Suppressor macrophage treated with lipopolysaccharide for 4 hours (primary cell): ENCODE measurements around the gene ANKRD53.
A peak's percentile ranks its signal among the peaks of the same experiment; 100 is the strongest.

Experiments
- DNase-seq: peaks from one replicate; pipeline ENCODE4 v3.0.0-alpha.2; 2020

ANKRD53 gene

DNA sequence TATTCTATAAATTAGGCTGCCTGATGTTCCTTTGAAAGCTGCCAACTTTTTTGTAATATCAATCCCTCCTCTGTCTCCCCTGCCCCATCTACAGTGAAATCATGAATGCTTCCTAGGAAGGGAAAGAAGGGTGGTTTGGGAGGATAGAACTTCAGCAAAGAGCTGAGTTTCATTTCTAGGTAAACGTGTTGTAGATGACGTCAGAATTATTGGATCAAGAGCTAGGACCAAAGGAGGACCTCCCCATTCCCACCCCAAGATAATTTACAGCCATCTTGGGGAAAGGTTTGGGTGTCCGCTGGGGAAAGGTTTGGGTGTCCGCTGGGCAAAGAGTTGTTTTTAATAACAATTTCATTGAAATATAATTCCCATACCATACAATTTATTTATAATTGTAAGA, 11.2 kb upstream of the ANKRD53 start:
- DNase-seq = no peak

DNA sequence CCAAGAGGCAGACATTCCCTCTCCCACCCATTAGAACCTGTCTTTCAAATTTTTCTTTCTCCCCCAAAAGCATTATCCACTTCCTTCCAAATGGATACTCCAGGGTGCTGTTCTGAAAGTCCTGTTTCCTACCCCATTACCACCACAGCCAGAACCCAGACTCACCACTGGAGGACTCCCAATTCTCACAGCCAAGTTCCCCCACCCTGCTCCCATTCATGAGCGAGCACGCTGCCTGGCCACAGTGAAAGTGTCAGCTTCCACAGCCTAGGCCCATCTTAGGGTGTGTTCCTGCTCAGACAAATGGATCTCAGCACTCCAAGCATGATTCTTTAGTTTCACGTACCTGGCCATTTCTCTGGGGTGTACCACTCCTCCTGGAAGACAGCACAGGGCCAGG, 3.8 kb upstream of the ANKRD53 start:
- no peak for DNase-seq

DNA sequence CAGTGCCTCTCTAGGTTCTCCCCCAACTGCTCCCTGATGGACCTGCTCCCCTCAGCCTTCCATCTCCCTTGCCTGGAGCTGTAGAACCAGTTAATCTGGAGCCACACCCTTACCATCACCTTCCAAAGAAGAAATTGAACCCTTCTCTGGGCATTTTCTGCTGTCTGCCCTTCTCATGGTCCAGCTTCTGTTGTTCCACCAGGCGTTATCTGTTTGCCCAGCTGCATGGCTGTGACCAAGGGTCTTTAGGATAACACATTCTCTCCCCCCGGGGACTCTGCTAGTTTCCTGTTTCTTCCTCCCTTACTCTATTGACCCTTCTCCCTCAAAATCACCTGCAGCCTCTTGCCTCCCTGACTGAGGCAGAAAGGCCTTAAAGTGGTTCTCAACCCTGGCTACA, 3.2 kb upstream of the ANKRD53 start:
- no peak for DNase-seq

GRCh38 chr2:70977605-70978205, 725 bp upstream of the ANKRD53 start:
- DNase-seq = peak; percentile 69

- no peak for DNase-seq
Measured at GRCh38 chr2:70979180-70979488, 704 bp downstream of the ANKRD53 start.

DNA sequence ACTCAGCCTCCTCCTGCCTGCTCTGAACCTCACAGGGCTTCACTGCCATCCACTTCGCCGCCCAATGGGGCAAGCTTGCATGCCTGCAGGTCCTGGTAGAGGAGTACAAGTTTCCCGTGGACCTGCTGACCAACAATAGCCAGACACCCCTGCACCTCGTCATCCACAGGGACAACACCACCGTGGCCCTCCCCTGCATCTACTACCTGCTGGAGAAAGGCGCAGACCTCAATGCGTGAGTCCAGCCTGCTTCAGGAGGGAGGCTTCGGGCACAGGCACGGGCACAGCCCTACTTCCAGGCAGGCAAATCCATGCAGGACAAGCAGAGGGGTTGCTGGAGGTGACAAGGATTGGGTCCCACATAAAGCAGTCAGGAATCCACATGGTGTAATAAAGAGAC, 1.2 kb downstream of the ANKRD53 start:
- DNase-seq = no peak

- no peak for DNase-seq
Measured at GRCh38 chr2:70981421-70981820, 3.0 kb downstream of the ANKRD53 start.

- DNase-seq = no peak
Measured at GRCh38 chr2:70981866-70982810, 3.7 kb downstream of the ANKRD53 start.

- DNase-seq = no peak
Measured at GRCh38 chr2:70982971-70983370, 4.5 kb downstream of the ANKRD53 start.

- no peak for DNase-seq
Measured at GRCh38 chr2:70983506-70984227, 5.2 kb downstream of the ANKRD53 start.

- DNase-seq = no peak
Measured at GRCh38 chr2:70984228-70984575, 5.8 kb downstream of the ANKRD53 start.

GRCh38 chr2:70984576-70985282, 6.3 kb downstream of the ANKRD53 start:
- peak; percentile 76 for DNase-seq

DNA sequence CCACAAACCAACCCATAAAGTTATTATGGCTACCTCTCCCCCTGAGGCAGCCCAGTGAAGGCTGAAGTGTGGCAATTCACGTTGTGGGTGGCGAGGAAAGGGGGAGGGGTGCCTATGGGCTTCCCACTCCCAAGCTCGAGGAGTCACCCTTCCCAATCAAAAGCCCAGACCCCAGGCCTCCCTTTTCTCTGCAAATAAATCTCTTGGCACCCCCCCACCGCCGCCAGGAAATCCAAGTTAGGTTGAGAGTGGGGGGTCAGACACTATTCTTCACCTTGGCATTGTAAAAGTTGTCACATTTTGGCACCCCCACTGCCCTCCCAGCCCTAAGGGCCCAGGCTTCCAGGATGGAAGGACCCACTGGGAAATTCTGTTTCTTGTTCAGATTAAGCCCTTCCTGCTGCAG, 6.9 kb downstream of the ANKRD53 start:
- DNase-seq = no peak

- DNase-seq = no peak
Measured at GRCh38 chr2:70985956-70986355, 7.5 kb downstream of the ANKRD53 start.

DNA sequence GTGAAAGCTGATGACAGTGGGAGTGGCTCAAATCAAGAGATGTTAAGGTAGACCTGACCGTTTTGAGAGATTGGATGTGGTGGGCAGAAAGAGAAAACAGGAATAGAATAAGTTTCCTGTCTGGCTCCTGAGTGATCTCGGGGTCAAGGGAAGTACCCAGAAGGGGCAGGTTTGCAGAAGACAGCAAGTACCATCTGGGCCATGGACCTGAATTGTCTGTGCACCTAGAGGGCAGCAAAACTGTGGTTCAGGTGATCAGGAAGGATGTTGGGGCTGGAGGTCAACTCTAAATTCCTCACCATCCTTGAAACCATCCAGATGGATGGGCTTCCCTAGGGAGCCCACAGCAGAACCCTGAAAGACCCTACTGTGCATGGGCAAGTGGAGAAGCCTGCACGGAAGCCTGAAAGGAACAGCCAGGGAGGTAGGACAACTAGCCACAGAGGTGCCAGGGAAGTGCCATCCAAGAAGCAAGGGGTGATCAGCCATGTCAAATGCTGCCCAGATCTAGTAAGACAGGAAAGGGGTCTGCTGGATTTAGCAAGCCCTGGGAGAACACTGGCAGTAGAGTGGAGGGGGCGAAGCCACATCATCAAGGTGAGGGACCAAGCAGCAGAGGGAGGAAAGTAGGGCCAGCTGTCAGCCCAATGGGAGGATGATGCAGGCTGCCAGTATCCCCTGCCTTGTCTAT, 8.2 kb downstream of the ANKRD53 start:
- no peak for DNase-seq

DNA sequence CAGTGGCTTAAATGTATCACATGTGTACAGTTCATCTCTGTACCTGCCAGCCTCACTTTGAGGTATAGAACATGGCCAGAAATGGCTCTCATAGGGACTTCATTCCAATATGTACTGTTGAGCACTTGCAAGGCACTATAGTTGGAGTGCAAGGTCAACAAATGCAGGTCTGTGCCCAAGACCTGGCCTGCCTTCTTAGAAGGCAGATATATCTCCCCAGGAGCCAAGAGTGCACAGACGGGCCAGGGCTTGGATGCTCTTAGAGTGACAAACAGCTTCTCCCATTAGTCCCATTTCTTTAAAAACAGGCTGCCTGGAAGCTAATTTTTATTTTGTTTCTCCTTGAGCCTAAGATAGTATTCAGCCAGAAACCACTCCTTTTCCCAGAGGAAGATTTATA, 9.0 kb downstream of the ANKRD53 start:
- no peak for DNase-seq

DNA sequence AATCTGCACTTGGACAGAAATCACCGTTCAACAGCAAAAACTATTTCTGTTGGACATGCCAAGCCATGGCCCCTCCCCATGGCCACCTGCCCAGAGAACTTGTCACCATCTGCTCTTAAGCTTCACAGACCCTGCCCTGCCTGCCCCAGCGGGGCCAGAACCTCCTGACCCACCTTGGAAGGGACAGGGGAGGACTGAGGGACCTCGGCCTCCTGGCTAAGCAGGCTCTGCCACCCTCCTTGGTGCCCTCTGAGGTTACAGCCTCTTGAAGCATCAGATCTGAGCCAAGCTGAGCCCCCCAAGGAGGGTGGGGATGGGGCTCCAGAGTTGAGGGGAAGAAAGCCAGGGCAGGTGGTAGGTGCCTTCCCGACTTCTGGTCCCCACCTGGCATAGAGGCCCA, 9.7 kb downstream of the ANKRD53 start:
- no peak for DNase-seq

DNA sequence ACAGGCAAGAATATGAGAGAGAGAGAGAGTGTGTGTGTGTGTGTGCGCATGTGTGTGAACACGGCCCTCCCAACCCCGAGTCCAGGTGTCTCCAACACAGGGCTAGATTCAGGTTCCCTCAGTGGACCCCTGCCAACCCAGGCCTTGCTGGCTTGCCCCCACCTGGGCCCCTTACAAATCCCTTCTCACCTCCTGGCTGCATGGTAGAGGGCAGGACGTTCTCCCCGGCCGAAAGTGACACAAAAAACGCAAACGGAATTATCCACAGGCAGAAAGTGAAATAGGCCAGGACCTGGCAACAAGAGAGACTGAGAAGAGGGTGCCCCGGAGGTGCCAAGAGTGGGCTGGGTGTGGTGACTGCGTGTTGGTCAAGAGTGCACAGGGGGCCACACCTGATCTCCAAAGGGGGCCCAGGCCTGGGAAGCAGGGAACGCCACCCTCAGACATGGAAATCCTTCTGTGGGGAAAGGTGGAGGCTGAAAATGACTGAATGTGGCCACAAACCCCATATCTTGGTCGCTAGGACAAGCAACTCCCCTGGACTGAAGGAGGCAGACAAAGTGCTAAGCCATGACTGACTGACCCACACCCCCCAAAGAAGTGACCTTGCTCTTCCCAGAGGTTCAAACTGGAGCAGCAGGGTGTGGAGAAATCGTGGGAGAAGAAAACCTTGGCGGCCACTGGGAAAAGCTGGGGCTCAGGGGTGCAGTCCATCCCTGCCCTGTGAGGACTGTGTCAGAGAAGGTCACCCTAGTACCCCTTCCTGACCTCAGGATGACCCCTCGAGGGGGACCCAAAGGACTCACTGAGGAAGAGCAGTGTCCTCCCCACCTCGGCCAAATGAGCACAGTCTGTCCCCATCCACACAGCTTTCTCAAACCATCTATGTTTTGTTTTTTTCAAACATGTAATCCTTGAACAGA, 10.6 kb downstream of the ANKRD53 start:
- DNase-seq = no peak

GRCh38 chr2:70990216-70990615, 11.8 kb downstream of the ANKRD53 start:
- DNase-seq = no peak

GRCh38 chr2:70991142-70991541, 12.7 kb downstream of the ANKRD53 start:
- no peak for DNase-seq

DNA sequence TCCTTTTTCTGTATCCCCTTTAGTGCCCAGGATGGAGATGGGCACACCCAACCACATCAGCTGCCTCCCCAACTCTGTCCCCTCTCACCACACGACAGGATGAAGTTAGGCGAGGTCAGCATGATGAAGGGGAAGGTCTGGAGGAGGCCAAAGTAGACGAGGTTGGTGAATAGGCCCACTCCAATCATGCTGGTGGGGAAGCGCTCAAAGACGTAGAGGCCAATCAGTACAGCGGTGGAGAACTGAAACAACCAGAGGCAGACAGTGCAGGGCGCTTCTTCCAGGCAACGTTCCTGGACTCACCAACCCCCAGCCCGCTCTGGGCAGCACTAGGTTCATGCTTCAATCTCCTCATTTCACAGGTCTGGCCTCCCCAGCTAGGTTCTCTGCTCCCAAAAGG, 13.3 kb downstream of the ANKRD53 start:
- no peak for DNase-seq
